AG04450 (cell line): ENCODE measurements around the gene UGT1A3. TPM values are rescaled to one million over a fixed set of nuclear protein-coding genes. Genes with fewer than 3 reads are reported as not detected.

Experiments used
- CTCF ChIA-PET: fragments of 300-600, 350-600 bp; formaldehyde crosslinking; extraction: SDS; loops from one replicate; lab custom pipeline; 2022; ENCODE audit warnings: antibody characterized with exemption, inconsistent platforms; lab: Charles Lee
- POLR2A ChIA-PET: fragments of 350-600 bp; formaldehyde crosslinking; extraction: SDS; loops from one replicate; lab custom pipeline; 2021; ENCODE audit warnings: antibody characterized with exemption, inconsistent platforms; lab: Yijun Ruan, JAX
- DNase-seq: peaks from one replicate; pipeline ENCODE4 v3.0.0-alpha.2; 2011; ENCODE audit warnings: low read depth, low spot score
- H3K27ac ChIP-seq: one replicate; pipeline ENCODE4 v1.5.1; 2012; ENCODE audit warnings: low read depth, low read length, control low read depth
- H3K27me3 ChIP-seq: one replicate; pipeline ENCODE4 v1.6.0; 2012; ENCODE audit warnings: low read length; ENCODE audit not compliant: control insufficient read depth, insufficient read depth
- H3K4me3 ChIP-seq: 2 replicates; pipeline ENCODE4 v1.5.1; 2011; ENCODE audit warnings: mild to moderate bottlenecking, low read depth, low read length, control low read depth
- H3K9me3 ChIP-seq: 2 replicates; pipeline ENCODE4 v1.5.1; 2012; ENCODE audit warnings: low read length; ENCODE audit not compliant: control insufficient read depth, insufficient read depth
- CTCF ChIP-seq: IDR thresholded peaks from 2 replicates; pipeline ENCODE4 v1.5.1; 2011; ENCODE audit warnings: low read depth, low read length, control low read depth, inconsistent platforms
- polyA plus RNA-seq: library from polyadenylated mRNA; depleted of rRNA; stranded (reverse); fragments of >200 nt; gene quantifications from 2 replicates; pipeline ENCODE4 v1.2.3, GENCODE V29; 2011

The UGT1A3 gene
- polyA plus RNA-seq, 1 experiment: not detected

DNA sequence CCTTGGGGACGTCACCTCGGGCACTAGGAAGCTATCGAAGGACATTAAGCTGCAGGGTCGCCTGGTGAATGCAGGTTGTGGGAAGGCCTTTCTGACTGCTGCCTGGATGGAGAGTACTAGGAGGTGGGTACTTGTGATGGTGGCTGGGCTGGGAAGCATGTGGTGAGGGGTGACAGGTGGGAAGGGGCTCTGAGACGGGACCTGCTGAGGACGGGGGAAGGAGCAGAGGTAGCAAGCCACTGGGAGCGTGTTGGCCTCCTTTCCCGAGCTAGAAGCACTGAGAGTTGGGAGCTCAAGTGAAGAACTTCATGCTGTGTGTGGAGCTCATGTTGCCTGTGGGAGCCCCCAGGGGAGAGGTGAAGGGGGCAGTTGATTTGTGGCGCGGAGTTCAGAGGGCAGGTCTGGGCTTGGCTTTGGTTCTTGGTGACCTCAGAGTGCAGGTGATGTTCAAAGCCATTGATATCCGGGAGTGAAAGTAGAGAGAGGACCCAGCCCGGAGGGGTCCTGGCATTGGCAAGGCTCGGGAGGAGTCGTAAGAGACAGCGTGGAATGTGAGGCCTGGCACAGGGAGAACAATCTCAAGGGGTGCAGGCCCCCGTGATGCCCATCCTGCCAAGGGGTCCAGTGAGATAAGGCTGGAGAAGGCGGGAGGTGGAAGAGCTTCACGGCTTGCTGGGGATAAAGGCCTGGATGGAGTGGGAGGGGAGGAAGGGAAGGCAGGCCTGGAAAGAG is 62.5 kb downstream of the UGT1A3 start:
- H3K27ac ChIP-seq: no peak overlapping the region
- H3K4me3 ChIP-seq: no peak overlapping the region
- peaks cover 5% of the 10 kb centered on the region; the same call in 1 of the 2 replicates for H3K9me3 ChIP-seq
- peaks cover 6% of the 10 kb centered on the region for H3K27me3 ChIP-seq
- no peak for TF ChIP-seq CTCF
- CTCF ChIA-PET: no interaction called here
- DNase-seq: no peak
- POLR2A ChIA-PET: no interaction called here

DNA sequence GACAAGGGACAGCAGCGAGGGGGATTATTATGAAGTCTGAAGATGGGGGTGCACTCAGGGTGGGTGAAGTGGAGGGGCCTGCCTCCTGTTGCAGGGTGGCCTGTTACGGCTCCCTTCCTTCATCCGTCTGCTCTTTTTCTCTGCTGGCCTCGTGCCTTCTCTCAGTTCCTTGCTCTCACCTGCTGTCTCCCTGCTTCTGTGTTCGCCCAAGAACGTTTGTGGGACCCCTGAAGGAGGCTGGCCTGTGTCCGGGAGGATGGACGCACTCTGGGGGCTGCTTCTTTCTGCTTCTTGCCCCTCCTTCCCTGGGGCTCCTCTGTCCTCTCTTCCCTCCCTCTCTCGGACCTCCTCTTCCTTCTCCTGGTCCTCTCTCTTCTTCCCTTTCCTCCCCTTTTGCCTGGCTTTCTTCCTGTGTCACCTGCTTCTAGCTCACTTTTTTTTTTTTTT is 63.1 kb downstream of the UGT1A3 start:
- POLR2A ChIA-PET: no interaction called here
- CTCF ChIA-PET: no interaction called here
- no peak for DNase-seq
- no peak for TF ChIP-seq CTCF
- peaks cover 6% of the 10 kb centered on the region for H3K27me3 ChIP-seq
- peaks cover 5% of the 10 kb centered on the region; the same call in 1 of the 2 replicates for H3K9me3 ChIP-seq
- H3K4me3 ChIP-seq: no peak overlapping the region
- H3K27ac ChIP-seq: no peak overlapping the region

- DNase-seq: no peak
- Histone ChIP-seq H3K4me3 (no peak overlapping the region), H3K9me3 (peaks cover 5% of the 10 kb centered on the region; the same call in 1 of the 2 replicates), H3K27ac (no peak overlapping the region), H3K27me3 (peaks cover 6% of the 10 kb centered on the region)
- TF ChIP-seq CTCF: no peak
- ChIA-PET POLR2A (no interaction called here), CTCF (no interaction called here)
These were observed 63.9 kb downstream of the UGT1A3 start for GRCh38 chr2:233792720-233793119.

- no peak for TF ChIP-seq CTCF
- DNase-seq: no peak
- ChIA-PET POLR2A (no interaction called here), CTCF (no interaction called here)
- H3K27ac ChIP-seq: no peak overlapping the region
- peaks cover 5% of the 10 kb centered on the region; the same call in 1 of the 2 replicates for H3K9me3 ChIP-seq
- peaks cover 10% of the 10 kb centered on the region for H3K27me3 ChIP-seq
- no peak overlapping the region for H3K4me3 ChIP-seq
These were observed 64.8 kb downstream of the UGT1A3 start for GRCh38 chr2:233793465-233794127.

- no peak for TF ChIP-seq CTCF
- POLR2A ChIA-PET: no interaction called here
- no peak for DNase-seq
These were observed 65.4 kb downstream of the UGT1A3 start for GRCh38 chr2:233794128-233794658.

More at GRCh38 chr2:233794128-233794658, 65.4 kb downstream of the UGT1A3 start:
- no peak overlapping the region for H3K27ac ChIP-seq
- H3K27me3 ChIP-seq: peaks cover 13% of the 10 kb centered on the region
- H3K4me3 ChIP-seq: no peak overlapping the region
- H3K9me3 ChIP-seq: peaks cover 5% of the 10 kb centered on the region; the same call in 1 of the 2 replicates
- CTCF ChIA-PET: no interaction called here
